ENCODE data around the gene MAPKAPK3. TPM values are rescaled to one million over a fixed set of nuclear protein-coding genes. Genes with fewer than 3 reads are reported as not detected.

MAPKAPK3 gene
- total and polyA plus RNA-seq, 2 donors (not counting 3 experiments of a cell fraction or from before 2014, with no cell fraction given), result 21.3 to 30.5 TPM

DNA sequence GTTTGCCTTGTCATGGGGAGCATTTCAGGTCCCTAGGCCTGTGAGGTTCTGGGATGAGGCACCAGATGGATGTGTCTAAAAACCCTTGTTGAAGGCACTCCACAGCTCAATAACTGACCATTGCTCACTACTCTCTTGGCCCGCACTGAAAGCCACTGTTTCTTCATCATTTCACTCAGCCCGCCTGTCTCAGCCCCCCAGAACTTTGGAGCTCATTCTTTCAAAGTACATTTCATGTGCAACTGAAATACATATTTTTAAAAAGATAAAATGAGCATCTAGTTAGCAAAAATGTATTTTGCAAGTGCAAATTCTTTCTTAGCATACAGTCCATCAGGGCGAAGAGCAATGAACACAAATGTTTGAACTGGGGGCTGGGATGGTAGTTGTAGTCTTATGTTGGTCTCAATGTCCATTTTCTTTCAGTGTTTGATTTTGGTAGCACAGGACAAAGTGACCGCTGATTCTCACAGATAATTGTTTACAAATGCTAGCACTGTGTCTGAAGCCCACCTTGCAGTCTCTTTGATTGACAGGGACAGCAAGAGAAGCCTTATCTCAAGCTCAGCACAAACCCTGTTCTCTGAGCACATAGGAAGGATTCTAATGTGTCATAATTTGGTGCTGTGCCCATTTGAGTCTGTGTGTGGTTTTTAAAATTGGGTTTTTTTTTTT lies 28.1 kb upstream of the MAPKAPK3 start:
- dilution Hi-C loops (cut with MboI; ENCODE audit: extremely low pct_ligation_motif_present, low sequenced_read_pairs), result no loop called here
- intact Hi-C loops (cut with micrococcal nuclease), result no loop called here
- H3K27ac ChIP-seq (ENCODE audit: insufficient read depth, low read depth, low read length), result no peak overlapping the region
- ChIA-PET CTCF (interaction anchor here (1.7 to 2.4 kb wide), 2 partner anchors 13 to 23 kb away, joined by 4 to 6 read pairs; partner anchors contain the start of gene CISH), POLR2A (interaction anchor here (1.2 kb wide), 1 partner anchor 23 kb away, joined by 4 read pairs; the partner anchor contains the start of gene CISH)
- no peaks in the 10 kb centered on the region for H3K4me1 ChIP-seq (ENCODE audit: control insufficient read depth, extremely low read depth, insufficient read depth, low read length)
- H4K20me1 ChIP-seq (replicated peaks; ENCODE audit: control insufficient read depth, extremely low read depth, insufficient read depth, low read length), result no peaks in the 10 kb centered on the region
- DNase-seq (ENCODE audit: low read depth, low spot score) (no peak), FAIRE-seq (no peak)
- no peak overlapping the region for H3K9ac ChIP-seq (replicated peaks; ENCODE audit: extremely low read depth, insufficient read depth, low read length)
- H2AFZ ChIP-seq (ENCODE audit: low read depth, low read length), result no peak overlapping the region
- no peaks in the 10 kb centered on the region for H3K9me1 ChIP-seq (replicated peaks; ENCODE audit: control insufficient read depth, extremely low read depth, insufficient read depth, low read length)
- no peaks in the 10 kb centered on the region for H3K9me3 ChIP-seq (replicated peaks; ENCODE audit: control insufficient read depth, insufficient read depth, low read length)
- no peaks in the 10 kb centered on the region for H3K79me2 ChIP-seq (ENCODE audit: control insufficient read depth, insufficient read depth, low read length)
- H3K27me3 ChIP-seq (ENCODE audit: control insufficient read depth in 2 of 2, insufficient read depth in 2 of 2, low read length in 2 of 2), result no peaks in the 10 kb centered on the region
- TF ChIP-seq MAX (IDR thresholded peaks at IDR 0.05; ENCODE audit: insufficient read depth, insufficient read length), result no peak
- TF ChIP-seq MYC (IDR thresholded peaks at IDR 0.05; ENCODE audit: low read depth, low read length), result no peak
- no peak for TF ChIP-seq CTCF (IDR thresholded peaks at IDR 0.05; ENCODE audit: extremely low read depth in 1 of 2, insufficient read depth in 1 of 2, low read depth in 1 of 2, low read length in 2 of 2)
- no peak for TF ChIP-seq JUN (IDR thresholded peaks at IDR 0.05; ENCODE audit: borderline replicate concordance, insufficient read depth, insufficient read length, low read depth)
- no peak for TF ChIP-seq EZH2 (IDR thresholded peaks at IDR 0.05; ENCODE audit: borderline replicate concordance, low read depth, low read length, severe bottlenecking)
- no peak for TF ChIP-seq POLR2A (IDR thresholded peaks at IDR 0.05; ENCODE audit: low read depth, low read length)
- TF ChIP-seq FOS (IDR thresholded peaks at IDR 0.05; ENCODE audit: borderline replicate concordance, insufficient read depth, low read length), result no peak
- no peak for TF ChIP-seq GATA2 (IDR thresholded peaks at IDR 0.05; ENCODE audit: insufficient read depth, insufficient read length, low read depth, low read length)
- TF ChIP-seq POLR2AphosphoS5 (IDR thresholded peaks at IDR 0.05; ENCODE audit: insufficient read depth, low read depth, low read length), result no peak
- no TSS peak for BruUV-seq (replicated peaks)
- H3K36me3 ChIP-seq (ENCODE audit: control insufficient read depth in 2 of 2, extremely low read depth in 1 of 2, insufficient read depth in 2 of 2, low read length in 2 of 2), result no peaks in the 10 kb centered on the region
- H3K4me3 ChIP-seq (replicated peaks in 1 of 3; ENCODE audit: insufficient read depth in 1 of 3, low read depth in 1 of 3, low read length in 3 of 3), result no peak overlapping the region
- no peak overlapping the region for H3K4me2 ChIP-seq (ENCODE audit: insufficient read depth, low read length)

Data from endothelial cell of umbilical vein (primary cell).